PC-9 (cell line): ENCODE measurements around the gene RABGGTA.

Experiments
- CTCF ChIP-seq: fragments of 200-600 bp; sonication (generic); conservative IDR thresholded peaks from 2 replicates; pipeline ENCODE4 v1.6.1; 2017; ENCODE audit warnings: mixed run types, antibody characterized with exemption, mild to moderate bottlenecking, moderate library complexity
- EZH2 ChIP-seq: fragments of 200-600 bp; sonication (generic); IDR thresholded peaks from 2 replicates; pipeline ENCODE4 v1.8.0; 2017; ENCODE audit warnings: antibody characterized with exemption, low read depth

- TF ChIP-seq CTCF, result no peak
- no peak for TF ChIP-seq EZH2
Observed at GRCh38 chr14:24258548-24259265, 12.7 kb downstream of the RABGGTA start.
